HG03439 (cell line): ENCODE data around the gene UMODL1.
"Not testable (repeated sequence)": the region's sequence is repeated elsewhere in the genome, so short reads cannot be mapped to it uniquely, and the experiment has no call there.

Experiments
- ATAC-seq: cut with Tn5 transposase; IDR thresholded peaks from one replicate; pipeline ENCODE4 v1.9.1; 2021; ENCODE audit warnings: mild to moderate bottlenecking, moderate library complexity; ENCODE audit not compliant: unreplicated experiment

UMODL1 gene

DNA sequence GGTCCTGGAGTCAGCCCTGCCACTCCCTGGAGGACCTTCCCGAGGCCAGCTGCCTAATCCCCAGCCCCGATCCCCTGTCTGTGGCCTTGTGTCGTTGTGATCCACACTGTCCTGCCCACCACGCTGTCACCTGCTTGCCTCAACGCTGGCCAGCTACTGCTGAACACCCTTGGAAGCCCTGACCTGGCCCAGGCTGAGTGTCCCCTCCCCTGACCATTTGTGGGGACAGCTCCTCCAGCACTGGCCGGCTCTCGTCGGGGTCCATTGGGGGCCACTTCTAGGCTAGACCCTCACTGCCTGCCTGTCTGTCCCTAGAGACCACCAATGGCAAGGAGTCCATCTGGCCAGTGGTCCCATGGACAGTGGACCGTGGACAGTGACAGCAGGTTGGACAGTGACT, 12.0 kb upstream of the UMODL1 start:
- ATAC-seq = no peak

GRCh38 chr21:42059721-42060120, 11.4 kb upstream of the UMODL1 start:
- ATAC-seq = no peak

DNA sequence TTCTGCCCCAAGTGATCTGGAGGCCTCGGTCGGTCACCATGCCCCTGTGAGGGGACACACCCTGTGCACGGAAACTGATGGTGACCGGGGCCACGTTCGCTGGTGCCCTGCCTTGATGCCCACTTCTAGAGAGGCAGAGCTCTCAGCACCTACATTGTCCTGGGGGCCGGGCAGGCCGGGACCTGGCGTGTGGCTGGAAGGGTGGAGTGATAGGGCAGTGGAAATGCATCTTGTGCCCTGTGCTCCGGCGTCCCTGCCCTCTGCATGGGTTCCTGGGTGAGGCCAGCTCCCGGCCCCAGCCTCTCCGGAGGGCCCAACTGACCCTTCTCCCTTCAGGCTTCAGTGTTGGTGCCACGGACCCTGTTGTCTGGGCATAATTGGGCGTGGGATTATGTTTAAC, 11.0 kb upstream of the UMODL1 start:
- ATAC-seq = no peak

DNA sequence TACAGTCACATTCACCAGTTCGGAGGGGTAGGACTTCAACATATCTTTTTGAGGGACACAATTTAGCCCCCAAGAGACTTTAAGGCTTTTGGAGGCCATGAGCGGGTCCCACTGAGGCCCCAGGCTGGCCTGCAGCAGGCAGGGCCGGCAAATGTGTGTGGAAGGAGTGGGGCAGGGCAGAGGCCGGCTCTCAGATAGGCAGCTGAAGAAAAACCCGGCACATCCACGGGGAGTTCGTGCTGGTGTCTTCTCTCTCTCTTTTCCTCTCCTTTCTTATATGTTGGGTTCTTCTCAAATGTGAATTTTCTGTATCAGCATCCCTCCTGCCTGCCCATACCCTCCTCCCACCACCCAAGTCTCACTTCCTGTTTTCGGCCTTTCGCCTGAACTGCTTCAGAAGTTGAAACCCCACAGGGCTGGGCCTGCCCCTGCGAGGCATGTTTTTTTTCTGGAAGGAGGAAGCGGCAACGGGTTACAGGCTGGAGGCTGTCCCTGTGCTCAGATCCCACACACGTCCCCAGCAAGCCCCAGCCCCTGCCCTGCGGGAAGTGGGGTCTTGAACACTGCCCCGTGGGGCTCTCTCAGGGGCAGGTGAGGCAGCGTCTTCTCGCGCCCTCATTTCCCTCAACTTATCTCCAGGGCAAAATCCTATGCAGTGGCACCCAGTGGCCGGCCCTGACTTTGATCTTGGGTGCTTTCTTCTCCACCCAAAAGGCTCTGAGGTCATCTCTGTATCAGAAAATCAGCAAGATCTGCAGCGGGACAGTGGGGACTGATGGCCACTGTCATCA, 9.7 kb upstream of the UMODL1 start:
- peak; percentile 44 for ATAC-seq

- ATAC-seq = no peak
These were observed 9.2 kb upstream of the UMODL1 start for GRCh38 chr21:42061986-42062235.

GRCh38 chr21:42062236-42063022, 8.7 kb upstream of the UMODL1 start:
- peak; percentile 49 for ATAC-seq

DNA sequence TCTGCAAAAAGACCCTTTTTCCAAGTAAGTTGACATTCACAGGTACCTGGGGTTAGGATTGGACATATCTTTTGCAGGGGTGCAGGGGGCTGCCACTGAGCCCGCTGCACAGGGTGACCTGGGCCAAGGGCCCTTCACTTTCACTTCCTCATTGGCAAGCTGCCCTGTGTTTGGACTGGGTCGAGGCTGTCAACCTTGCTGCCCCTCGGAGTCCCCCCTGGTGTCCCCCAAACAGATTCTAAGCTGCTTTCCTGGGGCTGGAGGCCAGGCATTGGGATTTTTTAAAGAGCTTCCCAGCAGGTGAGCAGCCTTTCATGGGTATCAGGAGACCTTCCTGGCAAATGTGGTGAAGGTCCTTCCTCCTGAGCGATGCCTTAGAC, 7.9 kb upstream of the UMODL1 start:
- ATAC-seq = no peak

- ATAC-seq = peak; percentile 32
These were observed 7.3 kb upstream of the UMODL1 start for GRCh38 chr21:42063571-42064521.

DNA sequence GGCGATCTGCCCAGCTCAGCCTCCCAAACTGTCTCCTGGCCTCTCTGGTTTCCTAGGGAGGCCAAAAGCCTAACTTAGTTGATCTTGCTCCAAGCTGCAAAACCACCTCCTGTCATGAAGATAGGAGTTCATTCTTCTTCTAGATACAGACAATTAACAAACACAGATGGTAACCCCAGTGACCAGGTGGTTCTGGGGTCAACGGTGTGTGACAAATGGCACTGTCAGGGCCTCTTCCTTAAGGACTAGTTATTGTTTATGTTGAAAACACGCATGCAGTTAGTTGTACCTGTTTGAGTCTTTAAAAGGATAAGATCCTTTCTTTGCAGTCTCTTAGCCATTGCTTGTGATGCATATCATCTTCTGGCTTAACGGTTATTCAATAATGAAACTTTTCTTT, 4.6 kb upstream of the UMODL1 start:
- ATAC-seq = no peak

DNA sequence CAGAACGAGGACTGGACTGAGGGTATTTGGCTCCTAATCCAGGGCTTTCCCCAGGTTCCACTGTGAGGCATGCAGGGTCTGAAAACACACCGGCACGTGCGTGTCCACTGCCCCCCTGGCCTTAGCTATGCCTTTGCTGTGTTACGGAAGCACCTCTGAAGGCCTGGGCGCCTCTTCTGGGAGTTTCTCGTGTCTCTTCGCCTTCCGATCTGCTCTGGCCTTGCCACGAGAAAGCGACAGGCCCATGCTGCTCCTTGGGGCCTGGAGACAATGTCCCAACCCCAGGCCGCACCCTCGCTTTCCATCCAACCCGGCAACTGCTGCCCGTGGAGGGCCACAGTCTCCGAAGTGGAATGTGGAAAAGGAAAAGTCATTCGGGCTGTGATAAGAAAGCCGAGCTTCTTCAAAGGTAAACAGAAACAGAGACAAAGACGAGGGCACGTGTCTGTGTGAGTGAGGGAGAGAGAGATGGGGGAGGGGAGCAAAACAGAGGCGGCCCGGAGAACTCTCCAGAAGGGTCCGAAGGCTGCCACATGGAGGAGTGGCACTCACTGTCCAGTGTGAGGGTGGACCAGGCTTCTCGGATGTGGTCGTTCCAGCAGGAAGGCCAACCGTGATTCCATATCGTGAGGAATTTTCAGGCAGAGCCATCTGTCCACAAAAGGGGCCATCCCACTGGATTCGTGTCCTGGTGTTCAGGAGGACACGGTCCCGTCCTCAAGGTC, 3.4 kb upstream of the UMODL1 start:
- no peak for ATAC-seq

- no peak for ATAC-seq
These were observed 2.9 kb upstream of the UMODL1 start for GRCh38 chr21:42068256-42068545.

DNA sequence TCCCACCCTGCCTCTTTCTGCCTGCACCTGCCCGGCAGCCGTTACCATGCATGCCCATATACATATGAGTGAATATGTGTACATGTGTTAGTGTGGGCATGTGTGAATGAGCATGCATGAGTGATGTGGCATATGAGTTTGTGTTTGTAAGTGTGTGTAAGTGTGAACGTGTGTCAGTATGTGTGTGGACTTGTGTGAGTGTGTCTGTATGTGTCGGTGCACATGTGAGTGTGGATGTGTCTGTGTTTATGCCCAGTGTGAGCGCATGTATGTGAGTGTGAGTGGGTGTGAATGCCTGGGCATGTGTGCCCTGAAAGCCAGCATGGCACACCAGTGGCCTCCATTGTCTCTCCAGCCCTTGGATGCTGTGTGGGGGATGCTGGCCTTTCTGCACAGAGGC, 2.5 kb upstream of the UMODL1 start:
- no peak for ATAC-seq

DNA sequence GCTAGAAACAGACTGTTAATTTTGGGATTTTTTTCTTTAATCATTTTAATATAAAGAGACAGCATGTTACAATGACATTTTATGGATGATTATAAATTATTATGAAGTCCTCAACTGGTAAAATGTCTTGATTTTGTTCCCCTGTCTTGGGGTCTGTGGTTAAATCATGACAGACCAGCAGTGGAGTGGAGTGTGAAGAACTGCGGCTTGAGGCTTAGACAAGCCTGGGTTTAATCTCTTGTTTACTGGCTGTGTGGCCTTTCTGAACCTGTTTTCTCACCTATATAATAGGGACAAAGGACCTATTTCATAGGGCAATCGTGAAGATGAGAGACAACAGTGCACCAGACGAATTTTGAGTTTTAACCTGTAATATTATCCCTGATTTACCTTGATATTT, 1.8 kb upstream of the UMODL1 start:
- ATAC-seq = no peak

DNA sequence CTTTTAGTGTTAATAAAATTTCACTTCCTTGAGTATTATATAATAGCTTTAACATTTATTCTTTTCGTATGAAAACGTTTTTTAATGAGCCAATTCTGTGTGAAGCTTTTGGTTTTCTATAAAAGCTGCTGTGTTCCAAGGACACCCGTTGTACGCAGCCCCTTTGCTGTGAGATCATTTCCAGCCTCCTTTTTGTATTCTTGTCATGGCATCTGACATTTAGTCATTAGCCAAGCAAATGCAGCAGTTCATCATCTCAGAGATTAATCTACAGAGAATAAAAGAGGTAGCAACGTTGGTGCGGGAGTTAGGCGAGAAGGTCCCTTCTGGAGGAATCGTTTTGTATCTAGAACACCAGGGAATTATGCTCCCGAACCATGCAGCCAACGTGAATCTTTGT, 1.3 kb upstream of the UMODL1 start:
- no peak for ATAC-seq

DNA sequence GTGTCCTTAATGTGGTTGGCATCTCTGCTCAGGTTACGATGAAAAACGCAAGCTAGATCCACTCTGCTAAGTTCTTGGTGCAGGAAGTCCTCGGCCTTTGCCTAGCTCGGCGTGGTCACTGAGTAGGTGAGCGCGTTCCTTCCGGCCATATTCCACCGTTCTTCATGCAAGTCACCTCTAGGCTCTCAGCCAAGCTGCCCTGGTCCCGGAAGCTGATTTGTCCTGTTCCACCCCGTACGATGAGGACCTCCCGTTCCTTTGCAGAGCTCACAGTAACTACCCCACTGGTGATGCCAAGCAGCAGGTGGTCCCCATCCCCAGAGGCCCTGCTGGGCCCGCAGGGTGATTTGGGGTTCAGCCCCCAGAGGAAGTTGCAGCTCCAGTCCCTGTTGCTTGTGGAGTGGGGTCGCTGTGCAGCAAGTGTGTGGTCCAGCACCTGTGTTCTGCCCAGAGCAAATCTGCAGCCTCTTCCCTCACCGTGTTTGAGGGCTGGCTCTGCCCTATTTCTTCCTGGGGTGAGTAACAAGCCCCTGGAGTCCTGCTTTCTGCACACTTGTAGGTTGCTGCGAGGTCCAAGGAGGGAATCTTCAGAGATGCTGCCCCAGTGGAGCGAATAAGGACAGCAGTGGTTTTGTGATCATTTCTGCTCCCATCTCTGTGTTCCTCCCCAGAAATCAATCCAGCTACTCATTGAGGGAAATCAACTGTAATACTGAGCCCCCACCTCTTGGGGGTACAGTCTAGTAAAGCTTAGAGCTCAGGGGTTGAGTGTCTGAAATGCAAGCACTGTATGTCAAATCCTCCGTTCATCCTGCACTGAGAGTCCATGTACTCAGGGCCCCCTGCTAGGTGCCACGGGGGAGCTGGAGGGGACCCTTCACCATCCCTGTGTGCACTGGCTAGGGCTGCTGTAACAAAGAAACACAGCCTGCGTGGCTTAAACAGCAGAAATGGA, 2.3 kb downstream of the UMODL1 start:
- ATAC-seq = no peak

GRCh38 chr21:42075686-42076471, 4.8 kb downstream of the UMODL1 start:
- ATAC-seq = no peak

- ATAC-seq = peak; percentile 71
These were observed 6.6 kb downstream of the UMODL1 start for GRCh38 chr21:42077685-42078238.

GRCh38 chr21:42078247-42079007, 7.3 kb downstream of the UMODL1 start:
- ATAC-seq = not testable (repeated sequence)
